K562 (cell line): ENCODE results near the gene DYNLT2. TPM values are rescaled to one million over a fixed set of nuclear protein-coding genes. Genes with fewer than 3 reads are reported as not detected.

Experiments used
- ATAC-seq: fragments of 200-7000 bp; cut with Tn5 transposase; 3 replicates; pipeline ENCODE4 v1.9.1; 2020; ENCODE audit warnings: moderate library complexity
- BruUV-seq: library from RNA; stranded (reverse); fragments of 400-500 nt; replicated peaks from 2 replicates; lab custom pipeline; 2021; lab: Mats Ljungman, UMichigan
- CTCF ChIA-PET: fragments of 300-600 bp; formaldehyde crosslinking; extraction: SDS; loops from one replicate; lab custom pipeline; 2021; ENCODE audit warnings: low intra/inter-chr PET ratio; lab: Yijun Ruan, JAX
- POLR2A ChIA-PET: fragments of 300-600, 350-650 bp; sonication (Branson Sonifier 250); formaldehyde crosslinking; extraction: SDS; loops from one replicate; lab custom pipeline; 2021; ENCODE audit warnings: antibody characterized with exemption, inconsistent platforms; lab: Yijun Ruan, JAX
- DNase-seq, 4 experiments: peaks; one replicate each; pipeline versions ENCODE4 v3.0.0 to v3.0.0-alpha.2; 2011 to 2018; ENCODE audit warnings: low spot score in 3 of 4, mixed read lengths in 3 of 4; ENCODE audit errors: extremely low read depth in 1 of 4
- FAIRE-seq: peaks from 2 replicates; lab custom pipeline; 2011; peaks lifted over from hg19 to GRCh38; lab: Jason Lieb, UNC
- H2AFZ ChIP-seq: 2 replicates; pipeline ENCODE4 v1.6.0; 2011; ENCODE audit warnings: low read depth, low read length, control low read depth, inconsistent platforms
- H3K27ac ChIP-seq: fragments of 200-600 bp; 3 replicates; pipeline ENCODE4 v1.8.0; 2011; ENCODE audit warnings: low read depth, mild to moderate bottlenecking, control low read depth, inconsistent platforms, low read length, moderate library complexity, mixed read lengths; ENCODE audit errors: extremely low read depth
- H3K27me3 ChIP-seq, 2 experiments: fragments of 300-600 bp in 1 of 2; 2 replicates in 1 of 2; 3 replicates in 1 of 2; pipeline versions ENCODE4 v1.6.0 to v1.8.0; 2011; ENCODE audit warnings: inconsistent platforms in 2 of 2, low read length in 2 of 2, mild to moderate bottlenecking in 1 of 2, mixed read lengths in 1 of 2, moderate library complexity in 1 of 2; ENCODE audit not compliant: control insufficient read depth in 2 of 2, insufficient read depth in 2 of 2
- H3K36me3 ChIP-seq: fragments of 300-600 bp; 3 replicates; pipeline ENCODE4 v1.8.0; 2011; ENCODE audit warnings: mild to moderate bottlenecking, low read length, inconsistent platforms; ENCODE audit not compliant: control insufficient read depth, insufficient read depth
- H3K4me1 ChIP-seq, 2 experiments: fragments of 200-600 bp in 1 of 2; replicated peaks in 1 of 2; 2 replicates in 1 of 2; 3 replicates in 1 of 2; pipeline versions ENCODE4 v1.5.1 to v1.8.0; 2011; ENCODE audit warnings: inconsistent platforms in 2 of 2, low read length in 2 of 2, mild to moderate bottlenecking in 1 of 2, mixed read lengths in 1 of 2, moderate library complexity in 1 of 2; ENCODE audit not compliant: control insufficient read depth in 2 of 2, insufficient read depth in 2 of 2
- H3K4me2 ChIP-seq: 2 replicates; pipeline ENCODE4 v1.6.1; 2011; ENCODE audit warnings: low read length, control low read depth, inconsistent platforms, mixed read lengths; ENCODE audit not compliant: insufficient read depth
- H3K4me3 ChIP-seq: fragments of 200-600 bp; sonication (generic), shearing (Covaris generic); 2 replicates; pipeline ENCODE4 v1.5.1; 2016; ENCODE audit warnings: control low read depth, inconsistent platforms
- H3K79me2 ChIP-seq: fragments of 200-600 bp; 3 replicates; pipeline ENCODE4 v1.8.0; 2011; ENCODE audit warnings: low read length, inconsistent platforms; ENCODE audit not compliant: control insufficient read depth, insufficient read depth
- H3K9ac ChIP-seq, 2 experiments: 2 replicates each; pipeline versions ENCODE4 v1.6.0 to v1.6.1; 2011; ENCODE audit warnings: low read depth in 2 of 2, low read length in 2 of 2, control low read depth in 1 of 2, inconsistent platforms in 1 of 2, mild to moderate bottlenecking in 1 of 2, mixed read lengths in 1 of 2; ENCODE audit not compliant: insufficient read depth in 1 of 2
- H3K9me1 ChIP-seq: one replicate; pipeline ENCODE4 v1.6.0; 2011; ENCODE audit warnings: inconsistent platforms, mild to moderate bottlenecking, low read length, moderate library complexity; ENCODE audit not compliant: control insufficient read depth, insufficient read depth
- H3K9me3 ChIP-seq: replicated peaks from 2 replicates; pipeline ENCODE4 v1.5.1; 2011; ENCODE audit warnings: low read depth, low read length, inconsistent platforms; ENCODE audit not compliant: control insufficient read depth, insufficient read depth
- H4K20me1 ChIP-seq: replicated peaks from 2 replicates; pipeline ENCODE4 v1.6.1; 2011; ENCODE audit warnings: low read length, inconsistent platforms, mixed read lengths; ENCODE audit not compliant: control insufficient read depth, insufficient read depth
- C11orf30 ChIP-seq: fragments of 450-650 bp; IDR thresholded peaks from 2 replicates; pipeline ENCODE4 v1.6.1; 2016; ENCODE audit warnings: low read depth, mild to moderate bottlenecking
- CBFA2T3 ChIP-seq: fragments of 450-650 bp; IDR thresholded peaks from 2 replicates; pipeline ENCODE4 v1.6.1; 2017
- DLX4 ChIP-seq: fragments of 250-450 bp; sonication (Bioruptor Pico); IDR thresholded peaks from 2 replicates; pipeline ENCODE4 v1.6.1; 2021; ENCODE audit warnings: mild to moderate bottlenecking
- FOXP4 ChIP-seq: sonication (generic); formaldehyde crosslinking; IDR thresholded peaks from 2 replicates; pipeline ENCODE4 v1.8.0; 2022; ENCODE audit warnings: mild to moderate bottlenecking, missing genetic modification reagents, borderline replicate concordance
- HDAC3 ChIP-seq: fragments of 450-650 bp; IDR thresholded peaks from 2 replicates; pipeline ENCODE4 v1.6.1; 2018; ENCODE audit warnings: borderline replicate concordance, mild to moderate bottlenecking, moderate library complexity; ENCODE audit not compliant: partially characterized antibody
- SPI1 ChIP-seq: IDR thresholded peaks from 2 replicates; pipeline ENCODE4 v1.6.1; 2011; ENCODE audit warnings: low read depth, low read length, control low read depth, borderline replicate concordance
- SREBF2 ChIP-seq: sonication (generic); formaldehyde crosslinking; IDR thresholded peaks from 2 replicates; pipeline ENCODE4 v1.4.0; 2020; ENCODE audit warnings: mild to moderate bottlenecking, missing genetic modification reagents
- ZBTB9 ChIP-seq: fragments of 450-650 bp; formaldehyde crosslinking; IDR thresholded peaks from 2 replicates; pipeline ENCODE4 v1.4.0; 2020; ENCODE audit warnings: mild to moderate bottlenecking, moderate library complexity
- WGBS: fragments of 100-300 bp; shearing (Covaris generic); methylation state at CpG from one replicate; pipeline ENCODE4 v1.1.6; 2016; ENCODE audit warnings: low coverage, mixed read lengths; ENCODE audit not compliant: insufficient coverage; ENCODE audit errors: missing lambda C conversion rate; 5-methylcytosine and 5-hydroxymethylcytosine counted together
- in situ Hi-C: fragments of 300-500 bp; cut with MboI; formaldehyde crosslinking; loops from 4 replicates; pipeline ENCODE4 v1.15.0; 2018; ENCODE audit warnings: inconsistent platforms, mixed read lengths
- intact Hi-C: fragments of 100-400 bp; cut with micrococcal nuclease; formaldehyde crosslinking; loops from 2 replicates; pipeline ENCODE4 v1.14.2; 2022
- polyA plus RNA-seq, 8 experiments: library from polyadenylated mRNA; depleted of rRNA in 4 of 8; stranded (reverse) in 5 of 8; unstranded in 3 of 8; fragments of >200 nt; fragmentation: Nextera tagmentation in 2 of 8; fragmentation: Illumina TruSeq in 1 of 8; extraction: Ambion mirVana in 2 of 8; extraction: Trizol in 1 of 8; gene quantifications; 2 replicates each; pipeline versions ENCODE4 v1.2.1 to v1.2.3, GENCODE V29; 2011 to 2014; ENCODE audit warnings: inconsistent platforms in 1 of 8, missing spikeins in 1 of 8
- total RNA-seq, 7 experiments: library from RNA; depleted of rRNA in 6 of 7; stranded (reverse); fragments of >200 nt in 6 of 7; fragmentation: Illumina TruSeq in 2 of 7; extraction: Trizol in 2 of 7; gene quantifications; 2 replicates each; pipeline versions ENCODE4 v1.2.1 to v1.2.3, GENCODE V29; 2011 to 2021; ENCODE audit warnings: low replicate concordance in 1 of 7

DYNLT2 gene
- total and polyA plus RNA-seq, 9 of the 15 experiments (the other 6 are each of a cell fraction or from before 2014, with no cell fraction given) = 2.0 to 12.8 (median 6.3) TPM

GRCh38 chr6:169700296-169700695 is 51.1 kb downstream of the DYNLT2 start:
- Histone ChIP-seq H3K4me2 (no peak overlapping the region), H3K27me3 (no peaks in the 10 kb centered on the region), H3K9me3 (no peaks in the 10 kb centered on the region), H3K27ac (no peak overlapping the region), H3K79me2 (peaks cover 58% of the 10 kb centered on the region), H2AFZ (no peak overlapping the region), H4K20me1 (no peaks in the 10 kb centered on the region; the same call in none of the 2 replicates), H3K4me3 (peak overlapping the region; percentile 74; the same call in 1 of the 2 replicates), H3K4me1 (peaks cover 13 to 19% of the 10 kb centered on the region in 2 experiments; a peak in 4 of 5 replicates), H3K9me1 (peaks cover 2% of the 10 kb centered on the region), H3K9ac (peak overlapping the region; percentile 57 to 94; a peak in 2 of 4 replicates), H3K36me3 (peaks cover 41% of the 10 kb centered on the region)
- POLR2A ChIA-PET = interaction anchor here (2.4 to 5.2 kb wide), 2 partner anchors 12 to 22 kb away, joined by 11 to 24 read pairs; no protein-coding TSS in a partner anchor
- in situ Hi-C loops = no loop called here
- CTCF ChIA-PET = no interaction called here
- intact Hi-C loops = no loop called here
- DNase-seq = no peak
- no TSS peak for BruUV-seq
- no peak for ATAC-seq
- FAIRE-seq = no peak
- 54% methylated on average over 5 of the region's 5 CpGs for WGBS
- TF ChIP-seq SPI1 (peak; percentile 49; the same call in 1 of the 2 replicates), FOXP4 (CRISPR knock-in tag) (no peak), DLX4 (CRISPR knock-in tag) (no peak), ZBTB9 (CRISPR knock-in tag) (no peak), C11orf30 (no peak), CBFA2T3 (no peak), SREBF2 (CRISPR knock-in tag) (no peak), HDAC3 (no peak)
